Measurements from ENCODE around the gene KRT20. TPM values are rescaled to one million over a fixed set of nuclear protein-coding genes. Genes with fewer than 3 reads are reported as not detected.

KRT20 gene
- total and polyA plus RNA-seq, 7 donors, result 0.08 to 0.35 (median 0.21) TPM; not detected in 4

GRCh38 chr17:40873255-40873654 lies 11.8 kb downstream of the KRT20 start:
- Histone ChIP-seq H3K27me3 (ENCODE audit: insufficient read depth in 3 of 3, low read length in 2 of 3) (no peaks in the 10 kb centered on the region), H3K9me3 (no peaks in the 10 kb centered on the region), H3K36me3 (ENCODE audit: insufficient read depth in 1 of 2, low read depth in 1 of 2) (no peaks in the 10 kb centered on the region), H3K4me3 (no peak overlapping the region), H3K4me1 (no peaks in the 10 kb centered on the region), H3K27ac (no peak overlapping the region)
- DNase-seq (no peak), ATAC-seq (no peak)
- intact Hi-C loops (cut with DNase I), result no loop called here
- no peak for TF ChIP-seq CTCF (IDR thresholded peaks at IDR 0.05)

GRCh38 chr17:40872416-40872815 lies 12.6 kb downstream of the KRT20 start:
- no peak for ATAC-seq
- no peak for DNase-seq

GRCh38 chr17:40871316-40871715 lies 13.7 kb downstream of the KRT20 start:
- intact Hi-C loops (cut with DNase I), result no loop called here
- Histone ChIP-seq H3K27ac (no peak overlapping the region), H3K4me3 (no peak overlapping the region), H3K36me3 (ENCODE audit: insufficient read depth in 1 of 2, low read depth in 1 of 2) (no peaks in the 10 kb centered on the region), H3K9me3 (no peaks in the 10 kb centered on the region), H3K27me3 (ENCODE audit: insufficient read depth in 3 of 3, low read length in 2 of 3) (no peaks in the 10 kb centered on the region), H3K4me1 (no peaks in the 10 kb centered on the region)
- WGBS, 3 donors, result 90 to 97% (median 96%) methylated on average over 7 of the region's 7 CpGs
- no peak for TF ChIP-seq CTCF (IDR thresholded peaks at IDR 0.05)
- ATAC-seq, result no peak
- no peak for DNase-seq

More at GRCh38 chr17:40872416-40872815, 12.6 kb downstream of the KRT20 start:
- Histone ChIP-seq H3K9me3 (no peaks in the 10 kb centered on the region), H3K27ac (no peak overlapping the region), H3K4me3 (no peak overlapping the region), H3K4me1 (no peaks in the 10 kb centered on the region), H3K36me3 (ENCODE audit: insufficient read depth in 1 of 2, low read depth in 1 of 2) (no peaks in the 10 kb centered on the region), H3K27me3 (ENCODE audit: insufficient read depth in 3 of 3, low read length in 2 of 3) (no peaks in the 10 kb centered on the region)
- intact Hi-C loops (cut with DNase I), result no loop called here
- TF ChIP-seq CTCF (IDR thresholded peaks at IDR 0.05), result no peak

GRCh38 chr17:40870136-40870535 lies 14.9 kb downstream of the KRT20 start:
- H3K27me3 ChIP-seq (ENCODE audit: insufficient read depth in 3 of 3, low read length in 2 of 3), result no peaks in the 10 kb centered on the region
- H3K4me3 ChIP-seq, result no peak overlapping the region
- H3K9me3 ChIP-seq, result no peaks in the 10 kb centered on the region
- intact Hi-C loops (cut with DNase I), result no loop called here
- H3K4me1 ChIP-seq, result no peaks in the 10 kb centered on the region
- H3K27ac ChIP-seq, result no peak overlapping the region
- no peaks in the 10 kb centered on the region for H3K36me3 ChIP-seq (ENCODE audit: insufficient read depth in 1 of 2, low read depth in 1 of 2)
- TF ChIP-seq CTCF (IDR thresholded peaks at IDR 0.05), result no peak
- no peak for ATAC-seq
- no peak for DNase-seq
- WGBS, 3 donors, result 70 to 85% (median 79%) methylated on average over 4 of the region's 4 CpGs

GRCh38 chr17:40866838-40867237 lies 18.2 kb downstream of the KRT20 start, which contains the start of gene KRT12:
Gene KRT12, minus strand, starts transcription at chr17:40867223. Its CDS starts 37 bp downstream, at chr17:40867186.
- H3K9me3 ChIP-seq, result no peaks in the 10 kb centered on the region
- no peak for TF ChIP-seq CTCF (IDR thresholded peaks at IDR 0.05)
- intact Hi-C loops (cut with DNase I), result no loop called here
- H3K4me1 ChIP-seq, result no peaks in the 10 kb centered on the region
- 81 to 93% (median 81%) methylated on average over 8 of the region's 8 CpGs for WGBS, 3 donors
- H3K4me3 ChIP-seq, result no peak within 1 kb of the TSS
- no peak within 1 kb of the TSS for H3K27ac ChIP-seq
- no peaks in the 10 kb centered on the region for H3K36me3 ChIP-seq (ENCODE audit: insufficient read depth in 1 of 2, low read depth in 1 of 2)
- ATAC-seq (no peak), DNase-seq (no peak)
- H3K27me3 ChIP-seq (ENCODE audit: insufficient read depth in 3 of 3, low read length in 2 of 3), result peaks cover 0 to 8% (median 0%) of the 10 kb centered on the region in 3 donors
